Mucosa of stomach (tissue), 1 donor: ENCODE measurements around the gene EEF1G.

Experiments
- H3K27me3 ChIP-seq: one replicate; pipeline ENCODE4 v1.7.0; 2013; ENCODE audit warnings: mild to moderate bottlenecking, low read length; ENCODE audit not compliant: control insufficient read depth, insufficient read depth
- H3K36me3 ChIP-seq: one replicate; pipeline ENCODE4 v1.7.0; 2013; ENCODE audit warnings: low read length; ENCODE audit not compliant: control insufficient read depth, insufficient read depth
- H3K4me1 ChIP-seq: one replicate; pipeline ENCODE4 v1.7.0; 2013; ENCODE audit warnings: mild to moderate bottlenecking, low read length; ENCODE audit not compliant: control insufficient read depth, insufficient read depth
- H3K4me3 ChIP-seq: one replicate; pipeline ENCODE4 v1.7.0; 2013; ENCODE audit warnings: low read length
- H3K9ac ChIP-seq: one replicate; pipeline ENCODE4 v1.7.0; 2013; ENCODE audit warnings: mild to moderate bottlenecking, low read length, moderate library complexity
- H3K9me3 ChIP-seq: one replicate; pipeline ENCODE4 v1.7.0; 2013; ENCODE audit warnings: mild to moderate bottlenecking, low read length, moderate library complexity; ENCODE audit not compliant: control insufficient read depth
- donor health status: Pancreatic carcinoma.

EEF1G gene

DNA sequence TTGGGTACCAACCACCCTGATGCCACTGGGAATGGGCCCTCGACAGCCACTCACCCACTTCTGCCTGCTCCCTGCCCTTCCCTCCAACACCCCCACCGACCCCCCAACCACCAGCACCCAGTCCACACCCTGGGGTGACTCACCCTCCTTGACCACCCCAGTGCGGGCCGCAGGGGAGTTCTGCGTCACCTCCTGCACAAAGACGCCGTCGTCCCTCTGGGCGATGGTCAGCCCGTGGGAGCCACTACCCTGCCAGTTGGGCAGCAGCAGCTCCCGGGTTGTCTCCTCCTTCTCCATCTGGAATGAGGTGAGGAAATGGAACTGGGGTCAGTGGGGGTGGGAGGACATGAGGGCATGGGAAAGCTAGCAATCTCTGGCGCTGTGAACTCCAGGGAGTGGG, 37.9 kb downstream of the EEF1G start:
- Histone ChIP-seq H3K9me3 (no peaks in the 10 kb centered on the region), H3K36me3 (peaks cover 45% of the 10 kb centered on the region), H3K4me3 (no peak overlapping the region), H3K4me1 (peaks cover 41% of the 10 kb centered on the region), H3K9ac (no peak overlapping the region), H3K27me3 (no peaks in the 10 kb centered on the region)

DNA sequence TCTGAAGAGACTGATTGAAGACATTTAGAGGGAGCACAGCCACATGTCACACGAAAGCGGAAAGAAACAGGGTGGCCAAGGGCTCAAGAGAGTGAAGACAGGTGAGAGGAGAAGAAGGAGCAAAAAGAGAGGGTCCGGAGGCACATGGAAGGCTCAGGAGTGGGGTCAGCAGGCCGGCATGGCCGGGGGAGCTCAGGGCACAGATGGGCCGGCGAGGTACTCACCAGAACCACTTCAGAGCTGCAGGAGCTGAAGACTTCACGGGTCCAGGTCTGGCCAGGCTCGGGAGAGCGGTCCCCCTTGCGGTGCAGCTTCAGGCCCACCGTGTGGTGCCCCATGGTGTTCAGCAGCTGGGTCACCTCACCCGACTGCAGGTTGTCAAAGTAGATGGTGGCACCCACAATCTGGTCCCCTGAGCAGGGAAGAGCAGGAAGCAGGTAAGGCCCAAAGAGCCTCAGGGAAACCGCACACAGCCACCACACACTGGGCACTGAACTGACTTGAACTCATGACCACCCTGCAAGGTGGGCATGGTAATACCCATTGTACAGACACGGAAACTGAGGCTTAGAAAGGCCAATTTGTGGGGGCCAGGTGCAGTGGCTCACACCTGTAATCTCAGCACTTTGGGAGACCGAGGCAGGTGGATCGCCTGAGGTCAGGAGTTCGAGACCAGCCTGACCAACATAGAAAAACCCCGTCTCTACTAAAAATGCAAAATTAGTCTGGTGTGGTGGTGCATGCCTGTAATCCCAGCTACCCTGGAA, 38.7 kb downstream of the EEF1G start:
- Histone ChIP-seq H3K27me3 (no peaks in the 10 kb centered on the region), H3K9me3 (no peaks in the 10 kb centered on the region), H3K36me3 (peaks cover 48% of the 10 kb centered on the region), H3K4me3 (no peak overlapping the region), H3K4me1 (peaks cover 33% of the 10 kb centered on the region), H3K9ac (no peak overlapping the region)

DNA sequence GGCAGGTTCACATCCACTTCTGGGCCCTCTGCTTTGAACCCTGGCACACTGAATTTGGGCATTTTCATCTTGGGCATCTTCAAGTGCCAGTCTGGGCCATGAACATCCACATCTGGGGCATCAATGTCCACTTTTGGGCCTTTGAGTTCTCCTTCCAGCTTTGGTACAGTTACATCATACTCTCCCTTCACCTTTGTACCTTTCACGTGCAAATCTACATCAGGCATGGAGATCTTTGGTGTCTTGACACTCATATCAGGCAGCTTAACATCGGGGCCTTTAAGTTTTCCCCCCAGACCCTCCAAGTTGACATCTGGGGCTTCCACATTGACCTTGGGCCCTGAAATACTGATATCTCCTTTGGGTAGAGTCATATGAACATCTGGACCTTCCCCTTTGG, 41.6 kb downstream of the EEF1G start:
- H3K4me3 ChIP-seq = no peak overlapping the region
- H3K9ac ChIP-seq = no peak overlapping the region
- no peaks in the 10 kb centered on the region for H3K27me3 ChIP-seq
- H3K4me1 ChIP-seq = peaks cover 5% of the 10 kb centered on the region
- peaks cover 55% of the 10 kb centered on the region for H3K36me3 ChIP-seq
- H3K9me3 ChIP-seq = no peaks in the 10 kb centered on the region

DNA sequence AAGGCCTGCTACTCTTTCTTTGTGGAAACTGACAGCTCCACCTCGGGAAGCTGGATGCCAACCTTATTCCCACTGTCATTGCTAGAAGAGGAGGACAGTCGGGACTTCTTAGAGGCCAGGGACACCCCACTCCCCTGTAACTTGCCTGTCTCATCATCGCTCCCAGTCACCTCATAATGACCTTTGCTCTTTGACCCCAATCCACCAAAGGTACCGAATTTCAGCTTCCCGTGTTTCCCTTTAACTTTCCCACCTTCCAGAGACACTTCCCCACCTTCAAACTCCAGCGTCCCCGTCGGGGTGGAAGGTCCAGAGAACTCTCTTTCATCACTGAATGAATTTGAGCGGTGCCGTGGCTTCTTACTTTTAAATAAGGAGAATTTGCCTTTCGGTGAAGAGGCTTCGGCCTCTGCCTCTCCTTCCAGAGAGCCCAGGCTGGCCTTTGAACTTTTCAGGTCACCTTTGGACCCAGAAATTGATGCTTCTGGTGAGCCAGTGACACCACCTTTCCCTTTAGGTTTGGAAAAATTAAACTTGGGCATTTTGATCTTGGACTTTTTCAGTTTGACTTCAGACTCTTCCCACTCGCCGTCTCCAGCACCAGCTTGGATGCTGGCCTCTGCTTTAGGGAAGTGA, 56.8 kb downstream of the EEF1G start:
- Histone ChIP-seq H3K4me3 (no peak overlapping the region), H3K27me3 (no peaks in the 10 kb centered on the region), H3K4me1 (peaks cover 4% of the 10 kb centered on the region), H3K9me3 (no peaks in the 10 kb centered on the region), H3K36me3 (peaks cover 51% of the 10 kb centered on the region), H3K9ac (no peak overlapping the region)

DNA sequence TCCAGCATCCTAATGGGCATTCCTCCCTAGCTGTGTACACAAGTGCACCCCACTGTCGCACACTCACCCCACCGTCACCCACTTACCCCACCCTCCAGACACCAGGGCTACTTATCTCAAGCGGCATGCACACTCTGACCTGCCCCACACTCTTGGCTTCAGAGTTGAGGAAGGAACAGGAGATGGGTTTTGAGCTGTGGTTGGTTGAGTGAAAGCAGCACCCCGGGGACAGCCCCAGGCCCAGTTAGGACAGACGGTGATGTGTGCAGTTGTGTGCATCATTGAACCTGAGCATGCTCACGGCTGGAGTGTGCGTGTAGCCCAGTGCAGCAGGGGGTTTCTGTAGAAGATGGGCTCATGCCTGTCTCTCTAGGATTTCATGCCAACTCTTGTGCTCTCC, 59.5 kb downstream of the EEF1G start:
- H3K27me3 ChIP-seq = no peaks in the 10 kb centered on the region
- H3K9me3 ChIP-seq = no peaks in the 10 kb centered on the region
- H3K4me1 ChIP-seq = peaks cover 4% of the 10 kb centered on the region
- peaks cover 35% of the 10 kb centered on the region for H3K36me3 ChIP-seq
- no peak overlapping the region for H3K4me3 ChIP-seq
- H3K9ac ChIP-seq = no peak overlapping the region

DNA sequence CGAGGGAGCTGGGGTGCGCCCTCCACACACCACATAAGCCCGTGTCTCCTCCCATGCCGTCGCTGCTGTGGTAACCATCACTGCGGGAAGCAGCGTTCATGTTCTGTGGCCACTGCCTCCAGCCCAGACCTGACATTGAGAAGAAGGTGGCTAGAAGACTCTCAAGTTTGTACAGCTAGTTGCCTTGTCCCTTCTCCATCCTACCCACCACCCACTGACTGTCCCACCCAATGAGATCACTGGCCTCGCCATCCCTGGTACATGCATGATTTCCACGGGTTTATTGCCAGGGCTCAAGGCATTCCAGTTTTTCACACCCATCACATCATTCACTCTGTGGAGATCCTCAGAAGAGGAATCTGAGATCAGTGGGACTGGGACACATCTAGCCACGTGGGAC, 60.1 kb downstream of the EEF1G start:
- H3K36me3 ChIP-seq = peaks cover 30% of the 10 kb centered on the region
- H3K4me1 ChIP-seq = peaks cover 9% of the 10 kb centered on the region
- no peaks in the 10 kb centered on the region for H3K27me3 ChIP-seq
- H3K9me3 ChIP-seq = no peaks in the 10 kb centered on the region
- H3K9ac ChIP-seq = no peak overlapping the region
- H3K4me3 ChIP-seq = no peak overlapping the region

DNA sequence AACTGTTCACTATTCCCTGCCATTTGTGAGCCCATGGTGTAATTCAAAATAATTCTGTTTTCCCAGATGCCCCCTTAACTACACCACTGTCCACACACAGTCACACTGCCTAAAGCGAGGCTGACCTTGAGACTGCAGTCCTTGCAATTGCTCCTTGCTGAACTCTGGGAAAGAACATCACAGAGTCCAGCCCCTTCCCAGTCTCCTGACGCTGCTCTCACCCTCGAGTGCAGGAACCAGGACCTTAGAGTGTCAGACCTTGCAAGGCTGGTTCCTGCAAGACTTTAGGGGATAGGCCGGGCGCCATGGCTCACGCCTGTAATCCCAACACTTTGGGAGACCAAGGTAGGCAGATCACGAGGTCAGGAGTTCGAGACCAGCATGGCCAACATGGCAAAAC, 60.7 kb downstream of the EEF1G start:
- Histone ChIP-seq H3K9me3 (no peaks in the 10 kb centered on the region), H3K4me1 (peaks cover 14% of the 10 kb centered on the region), H3K27me3 (no peaks in the 10 kb centered on the region), H3K9ac (no peak overlapping the region), H3K36me3 (peaks cover 23% of the 10 kb centered on the region), H3K4me3 (no peak overlapping the region)
